ENCODE data around the gene KIF1A. TPM values are rescaled to one million over a fixed set of nuclear protein-coding genes. Genes with fewer than 3 reads are reported as not detected.
"Not testable (repeated sequence)": the region's sequence is repeated elsewhere in the genome, so short reads cannot be mapped to it uniquely, and the experiment has no call there.

Gene KIF1A
- total RNA-seq, 1 donor from 2014 or later = 146 TPM

DNA sequence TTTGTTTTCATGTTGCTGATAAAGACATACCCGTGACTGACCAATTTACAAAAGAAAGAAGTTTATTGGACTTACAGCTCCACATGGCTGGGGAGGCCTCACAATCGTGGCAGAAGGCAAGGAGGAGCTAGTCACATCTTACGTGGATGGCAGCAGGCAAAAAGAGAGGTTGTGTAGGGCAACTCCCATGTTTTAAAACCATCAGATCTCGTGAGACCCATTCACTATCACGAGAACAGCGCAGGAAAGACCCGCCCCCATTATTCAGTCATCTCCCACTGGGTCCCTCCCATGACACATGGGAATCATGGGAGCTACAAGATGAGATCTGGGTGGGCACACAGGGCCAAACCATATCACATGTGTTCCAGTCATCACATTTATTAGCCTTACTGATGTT lies 111.6 kb downstream of the KIF1A start:
- DNase-seq (ENCODE audit: low spot score in 2 of 2) = no peak
- no peak for FAIRE-seq

DNA sequence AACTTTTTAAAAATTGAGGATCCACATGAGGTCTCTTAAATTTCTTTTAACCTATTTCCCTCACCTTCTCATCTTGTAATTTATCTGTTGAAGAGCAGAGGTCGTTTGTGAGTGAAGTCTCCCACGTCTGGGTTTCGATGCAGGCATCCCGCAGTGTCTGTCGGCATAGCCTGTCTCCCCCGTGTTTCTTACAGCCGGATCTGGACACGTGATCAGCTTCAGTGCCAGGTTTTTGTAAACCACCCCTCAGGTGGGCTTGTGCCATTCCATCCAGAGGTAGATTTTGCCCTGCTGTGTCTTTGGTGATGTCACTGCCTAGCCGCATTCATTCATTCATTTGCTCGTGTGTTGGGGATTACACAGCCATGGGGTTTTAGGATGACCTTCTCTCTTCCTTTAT lies 112.2 kb downstream of the KIF1A start:
- DNase-seq (ENCODE audit: low spot score in 2 of 2) = no peak

DNA sequence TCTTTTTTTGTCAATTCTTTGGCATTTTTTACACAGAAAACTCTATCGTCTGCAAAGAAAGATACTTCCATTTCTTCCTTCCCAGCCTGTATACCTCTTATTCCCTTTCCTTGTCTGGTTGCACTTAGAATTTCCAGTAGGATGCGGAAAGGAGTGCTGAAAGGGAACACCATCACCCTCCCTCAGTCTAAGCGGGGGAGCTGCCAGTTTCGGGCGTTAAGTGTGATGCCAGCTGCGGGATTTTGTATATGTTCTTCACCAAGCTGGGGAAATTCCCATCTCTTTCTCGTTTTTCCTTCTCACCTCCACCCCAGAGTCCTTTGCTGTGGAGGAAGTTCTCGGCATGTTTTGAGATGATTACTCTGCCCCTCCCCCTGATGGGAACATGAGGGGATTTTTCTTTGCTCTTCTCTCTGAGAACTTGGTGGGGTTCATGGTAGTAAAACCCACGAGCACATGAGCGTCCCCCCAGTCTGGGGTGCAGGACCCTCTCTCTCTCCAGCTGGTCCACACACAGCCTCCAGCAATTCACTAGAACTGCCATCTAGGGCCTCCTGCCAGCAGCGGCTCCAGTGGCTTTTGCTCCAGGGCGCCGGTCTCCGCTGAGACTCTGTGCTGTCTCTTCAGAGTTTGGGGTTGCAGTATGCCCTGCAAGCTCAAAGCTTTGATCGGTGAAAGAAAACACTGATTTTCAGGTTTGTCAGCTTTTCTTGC lies 112.8 kb downstream of the KIF1A start:
- FAIRE-seq = no peak
- DNase-seq (ENCODE audit: low spot score in 2 of 2) = no peak

More for the DNA sequence above, 112.2 kb downstream of the KIF1A start:
- no peak for FAIRE-seq

DNA sequence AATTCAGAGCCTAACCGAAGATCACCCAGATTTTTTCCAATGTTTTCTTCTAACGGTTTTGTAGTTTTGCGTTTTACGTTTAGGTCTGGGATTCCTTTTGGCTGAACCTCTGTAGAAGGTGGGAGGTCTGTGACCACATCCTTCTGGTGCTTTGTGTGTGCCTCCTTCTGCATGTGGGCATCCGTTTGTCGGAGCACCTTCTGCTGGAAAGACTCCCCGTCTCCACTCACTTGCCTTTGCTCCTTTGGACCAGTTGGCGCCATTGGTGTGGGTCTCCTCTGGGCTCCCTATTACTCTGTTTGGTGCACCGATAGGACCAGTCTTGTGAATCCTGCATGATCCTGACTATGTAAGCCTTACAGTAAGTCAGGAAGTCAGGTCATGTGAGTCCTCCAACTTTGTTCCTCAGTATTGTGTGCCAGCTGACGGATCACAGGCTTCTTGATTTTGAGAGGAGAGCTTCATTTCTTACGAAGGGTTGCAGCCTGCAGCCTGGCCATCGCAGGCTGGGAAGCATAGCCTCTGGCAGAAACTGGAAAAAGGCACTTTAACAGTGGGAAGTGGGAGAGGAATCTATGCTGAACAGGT lies 114.7 kb downstream of the KIF1A start:
- FAIRE-seq (no peak), DNase-seq (ENCODE audit: low spot score in 2 of 2) (no peak)

DNA sequence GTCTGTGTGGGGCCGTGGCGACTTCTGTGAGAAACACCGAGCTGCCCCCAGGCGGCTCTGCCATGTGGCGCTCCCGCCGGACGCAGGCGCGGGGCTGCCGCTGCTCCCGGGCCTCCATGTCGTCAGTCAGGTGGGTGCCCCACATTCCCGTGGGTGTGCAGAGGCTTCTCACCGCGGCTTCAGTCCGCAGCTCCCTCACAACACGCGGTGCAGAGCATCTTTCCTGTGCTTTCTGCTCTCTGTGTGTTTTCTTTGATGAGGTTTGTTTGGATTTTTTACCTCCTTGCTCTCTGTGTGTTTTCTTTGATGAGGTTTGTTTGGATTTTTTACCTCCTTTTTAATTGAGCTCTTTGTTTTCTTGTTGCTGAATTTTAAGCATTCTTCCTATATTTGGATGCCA lies 115.4 kb downstream of the KIF1A start:
- no peak for FAIRE-seq
- no peak for DNase-seq (ENCODE audit: low spot score in 2 of 2)

DNA sequence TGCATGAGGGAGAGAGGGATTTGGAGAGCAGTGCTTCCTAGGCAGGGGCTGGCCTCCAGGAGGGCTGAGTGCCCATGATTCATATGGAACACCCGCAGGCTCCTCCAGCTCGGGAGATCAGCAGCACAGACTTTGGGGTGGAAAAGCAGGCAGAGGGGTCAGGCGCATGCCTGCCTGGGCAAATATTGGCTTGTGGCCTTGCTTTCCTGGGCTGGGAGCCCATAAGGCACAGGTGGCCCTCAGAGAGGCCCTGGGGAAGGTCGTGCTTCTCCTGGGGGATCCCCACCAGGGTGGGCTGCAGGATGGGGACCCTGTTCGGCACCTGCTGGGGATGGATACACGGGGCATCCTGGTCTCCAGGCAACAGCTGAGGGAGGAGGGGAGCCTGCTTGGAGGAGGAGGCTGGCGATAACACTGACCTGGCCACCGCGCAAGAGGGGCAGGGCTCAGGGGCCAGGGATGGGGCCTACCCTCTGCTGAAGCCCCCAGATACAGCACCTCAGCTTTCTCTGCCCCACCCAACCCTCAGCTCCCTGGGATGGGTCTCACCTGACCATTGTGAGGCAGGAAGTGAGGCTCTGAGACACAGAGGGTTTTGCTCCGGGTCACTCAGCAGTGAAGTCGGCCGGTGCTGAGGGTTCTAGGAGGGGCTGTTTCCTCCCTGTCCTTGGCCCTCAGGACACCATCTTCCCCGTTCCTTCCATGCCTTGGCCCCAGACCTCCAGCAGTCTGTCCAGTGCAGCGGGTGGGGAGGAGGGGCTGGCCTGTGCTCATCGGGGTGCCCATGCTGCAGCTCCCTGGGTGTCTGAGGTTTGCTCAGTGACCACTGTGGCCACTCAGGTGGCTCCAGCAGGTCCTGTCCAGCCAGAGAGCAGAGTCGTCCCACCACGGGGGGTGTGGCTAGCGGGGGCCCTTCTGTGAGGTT lies 116.3 kb downstream of the KIF1A start:
- DNase-seq (ENCODE audit: low spot score in 2 of 2) = peak in 1 of 2 donors; percentile 24
- no peak for FAIRE-seq

DNA sequence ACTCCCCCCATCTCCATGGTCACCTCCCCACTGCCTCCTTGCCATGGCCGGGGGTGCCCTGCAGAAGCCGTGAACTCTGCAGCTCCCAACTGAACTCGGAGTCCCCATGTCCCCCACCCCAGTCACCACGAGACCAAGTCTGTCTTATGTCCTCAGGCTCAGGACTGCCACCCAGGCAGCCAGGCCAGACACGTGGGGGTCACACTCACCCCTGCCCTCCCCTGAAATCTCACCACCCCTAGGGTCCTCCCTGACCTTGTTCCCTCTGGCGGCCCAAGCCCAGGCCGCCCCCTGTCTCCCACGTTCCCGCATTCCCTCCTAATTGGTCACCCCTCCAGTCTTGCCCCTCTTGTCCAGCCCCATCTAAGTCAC lies 117.4 kb downstream of the KIF1A start:
- FAIRE-seq (no peak), DNase-seq (ENCODE audit: low spot score in 2 of 2) (no peak)

DNA sequence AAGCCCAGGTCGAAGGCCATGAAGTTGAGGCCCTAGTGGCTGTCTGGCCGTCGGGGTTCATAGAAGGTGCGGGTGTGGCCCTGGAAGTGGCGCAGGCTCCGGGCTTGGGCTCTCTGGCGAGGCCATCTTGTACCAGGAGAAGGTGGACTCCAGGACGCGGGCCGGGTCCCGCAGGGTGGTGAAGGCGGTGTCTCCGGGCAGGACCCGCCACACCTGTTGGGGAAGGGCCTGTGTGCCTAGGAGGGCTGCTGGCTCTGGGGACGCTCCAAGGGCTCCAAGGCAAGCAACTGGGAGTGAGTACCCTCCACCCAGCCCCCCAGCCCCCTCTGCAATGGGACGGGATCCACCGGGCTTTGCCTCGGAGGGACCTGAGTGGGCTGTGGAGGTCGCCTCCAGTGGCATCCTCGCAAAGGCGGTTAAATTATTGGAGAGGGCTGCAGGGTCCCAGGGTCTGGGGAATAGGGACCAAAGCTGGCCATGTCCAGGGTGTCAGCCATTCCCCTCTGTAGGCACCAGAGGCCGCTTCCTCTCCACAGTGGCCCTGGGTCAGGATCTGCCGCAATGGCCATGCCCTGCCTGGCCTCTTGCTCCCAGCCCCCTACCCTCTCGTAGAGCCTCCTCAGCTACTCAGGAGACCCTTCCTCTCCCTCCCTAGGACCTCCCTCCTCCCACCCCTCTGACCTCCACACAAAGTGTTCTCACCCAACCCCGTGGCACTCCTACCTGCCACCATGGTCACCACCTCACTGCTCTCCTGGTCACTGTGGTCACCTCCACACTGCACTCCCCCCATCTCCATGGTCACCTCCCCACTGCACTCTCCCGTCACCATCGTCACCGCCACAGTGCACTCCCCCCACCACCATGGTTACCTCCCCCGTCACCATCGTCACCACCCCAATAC lies 118.0 kb downstream of the KIF1A start:
- DNase-seq (ENCODE audit: low spot score in 2 of 2) (peak in 1 of 2 donors; percentile 24), FAIRE-seq (no peak)

DNA sequence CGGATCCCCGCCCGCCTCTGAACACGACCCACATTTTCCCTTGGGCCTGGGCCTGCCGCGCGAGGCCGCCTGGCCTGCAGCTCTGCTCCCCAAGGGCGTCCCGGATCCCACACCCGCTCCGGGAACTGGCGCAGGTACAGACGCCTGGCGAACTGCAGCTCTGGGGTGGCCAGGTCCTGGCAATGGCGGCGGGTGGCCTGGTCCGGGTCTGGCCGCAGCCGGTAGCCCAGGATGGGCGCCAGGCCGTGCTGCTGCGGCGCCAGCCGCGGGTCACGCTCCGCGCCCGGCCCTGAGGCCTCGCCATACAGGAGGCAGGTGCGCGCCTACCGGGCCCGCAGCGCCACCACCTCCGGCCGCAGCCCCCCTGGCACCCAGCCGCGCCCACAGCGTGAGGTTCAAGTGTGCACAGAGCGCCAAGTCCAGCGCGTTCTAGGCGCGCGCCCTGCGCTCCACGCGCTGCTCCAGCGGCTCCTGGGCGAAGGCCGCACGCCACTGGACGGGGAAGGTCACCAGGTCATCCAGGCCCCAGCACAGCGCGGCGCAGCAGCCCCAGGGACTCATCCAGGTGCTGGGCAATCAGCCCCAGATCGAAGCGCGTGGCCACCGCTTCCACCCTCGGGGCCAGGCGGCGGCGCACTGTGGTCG lies 118.8 kb downstream of the KIF1A start:
- no peak for DNase-seq (ENCODE audit: low spot score in 2 of 2)
- FAIRE-seq = no peak

DNA sequence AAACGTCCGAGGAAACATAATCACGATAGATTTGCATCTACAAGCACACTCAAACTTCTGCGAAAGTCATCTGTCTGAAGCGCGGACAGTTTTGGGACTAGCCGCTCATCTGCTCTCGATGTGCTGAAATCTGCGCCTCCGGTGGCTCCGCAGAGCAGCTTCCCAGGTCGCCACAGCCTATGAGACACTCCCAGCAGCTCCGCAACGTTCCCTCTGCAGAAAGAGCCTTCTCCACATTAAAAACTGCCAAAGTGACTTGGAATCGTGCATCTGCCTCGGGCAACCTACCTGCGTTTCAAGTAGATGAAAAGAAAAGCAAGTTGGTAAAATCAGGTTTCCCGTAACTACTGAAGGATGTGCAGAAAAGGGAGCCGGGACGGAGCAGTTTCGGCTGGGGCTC lies 119.4 kb downstream of the KIF1A start:
- not testable (repeated sequence) for FAIRE-seq; DNase-seq (ENCODE audit: low spot score in 2 of 2)

DNA sequence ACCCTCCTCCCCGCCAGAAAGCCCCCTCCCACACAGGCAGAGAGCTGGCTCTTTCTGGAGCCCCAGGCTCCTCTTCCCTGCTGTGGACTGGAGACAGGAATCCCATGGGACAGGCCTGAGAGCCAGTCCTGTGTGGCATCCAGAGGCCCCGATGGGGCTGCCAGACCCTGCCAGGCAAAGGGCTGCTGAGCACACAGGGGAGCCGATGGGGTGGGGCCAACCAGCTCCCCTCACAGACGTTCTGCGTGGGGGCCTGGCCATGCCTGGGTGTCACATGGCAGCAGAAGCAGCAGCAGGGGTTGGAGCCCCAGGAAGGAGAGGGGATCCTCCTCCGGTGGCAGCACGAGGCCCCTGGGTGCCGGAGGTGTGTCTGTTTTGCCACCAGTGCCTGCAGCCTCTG lies 120.2 kb downstream of the KIF1A start:
- not testable (repeated sequence) for DNase-seq (ENCODE audit: low spot score in 2 of 2); FAIRE-seq

DNA sequence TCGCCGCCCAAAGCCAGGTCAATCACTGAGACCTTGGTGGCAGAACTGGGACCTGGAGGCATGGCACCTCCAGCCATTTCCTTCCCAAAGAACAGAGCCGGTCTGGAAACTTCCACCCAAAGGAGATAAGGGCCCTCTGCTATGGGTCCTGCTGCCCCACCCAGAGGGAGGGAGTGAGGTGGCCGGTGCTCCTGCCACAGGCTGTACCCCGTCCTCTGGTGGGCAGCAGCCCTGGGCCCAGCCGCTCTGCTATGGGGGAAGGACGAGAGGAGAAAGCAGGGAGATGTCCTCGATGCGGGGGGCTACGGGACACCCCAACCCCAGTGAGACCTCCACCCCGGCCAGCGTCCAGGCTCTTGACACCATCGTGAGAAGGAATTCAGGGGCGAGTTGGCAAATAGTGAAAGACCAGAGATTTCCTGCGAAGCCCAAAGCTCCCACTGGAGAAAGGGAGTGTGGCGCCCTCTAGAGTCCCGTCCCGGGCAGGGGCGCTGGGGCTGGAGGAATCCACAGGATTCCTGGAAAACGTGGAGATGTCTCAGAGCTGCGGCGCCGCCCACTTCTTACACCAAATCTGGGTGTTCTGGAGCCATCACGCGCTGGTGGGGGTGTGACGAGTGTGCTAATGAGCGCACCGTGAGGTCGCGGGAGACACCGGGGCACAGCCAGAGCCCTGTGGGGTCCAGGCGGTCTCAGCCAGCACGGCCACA lies 121.0 kb downstream of the KIF1A start:
- not testable (repeated sequence) for FAIRE-seq; DNase-seq (ENCODE audit: low spot score in 2 of 2)

DNA sequence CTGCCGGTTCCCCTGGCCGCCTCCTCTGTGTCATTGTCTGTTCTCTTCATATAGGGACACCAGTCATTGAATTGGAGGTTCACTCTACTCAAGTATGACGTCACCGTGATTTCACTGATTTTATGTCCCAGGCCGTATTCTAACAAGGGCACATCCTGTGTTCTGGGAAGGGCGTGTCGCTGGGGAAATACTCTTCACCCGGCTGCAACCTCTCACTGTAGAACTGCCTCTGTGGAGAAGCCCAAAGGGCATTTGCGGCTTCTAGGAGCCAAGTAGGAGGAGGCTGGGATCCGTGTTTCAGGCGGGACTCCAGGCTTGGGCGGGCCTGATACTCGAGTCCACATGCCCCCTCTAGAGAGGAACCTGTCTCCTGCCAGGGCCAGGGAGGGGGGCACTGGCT lies 123.5 kb downstream of the KIF1A start:
- FAIRE-seq; DNase-seq (ENCODE audit: low spot score in 2 of 2): not testable (repeated sequence)

DNA sequence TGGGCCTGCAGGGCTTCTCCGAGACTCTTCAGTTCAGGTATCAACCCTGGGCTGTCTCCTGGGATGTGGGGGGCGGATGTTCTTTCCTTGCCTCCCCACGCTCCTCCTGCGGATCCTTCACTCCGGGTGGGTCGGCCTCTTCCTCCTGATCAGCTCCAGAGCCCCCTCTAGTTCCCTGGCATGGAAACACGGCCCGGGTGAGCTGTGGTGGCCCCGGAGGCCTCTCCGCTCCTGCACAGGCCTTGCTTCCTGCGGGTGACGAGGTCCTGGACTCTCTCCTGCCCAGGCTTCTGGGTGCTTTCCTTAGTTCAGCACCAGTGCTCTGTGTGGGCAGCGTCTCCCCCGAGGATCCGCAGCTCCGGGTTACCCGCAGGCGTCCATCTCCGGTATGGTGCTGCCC lies 124.4 kb downstream of the KIF1A start:
- DNase-seq (ENCODE audit: low spot score in 2 of 2); FAIRE-seq: not testable (repeated sequence)

DNA sequence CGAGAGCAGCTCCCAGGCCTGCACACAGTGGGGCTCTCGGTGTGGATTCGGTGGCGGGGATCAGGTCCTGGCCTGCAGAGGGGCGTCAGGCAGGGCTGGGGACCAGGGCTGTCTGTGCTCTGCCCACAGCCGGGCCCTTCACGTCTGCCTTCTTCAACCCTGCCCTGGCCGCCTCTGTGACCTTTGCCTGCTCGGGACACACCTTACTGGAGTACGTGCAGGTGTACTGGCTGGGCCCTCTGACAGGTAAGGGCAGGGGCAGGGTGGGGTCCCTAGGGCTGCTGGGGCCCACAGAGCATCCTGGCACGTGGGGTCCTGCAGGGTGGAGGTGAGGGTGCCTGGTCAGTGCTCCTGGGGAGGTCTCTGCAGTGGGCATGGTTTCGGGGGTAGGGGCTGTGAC lies 125.7 kb downstream of the KIF1A start:
- not testable (repeated sequence) for FAIRE-seq

DNA sequence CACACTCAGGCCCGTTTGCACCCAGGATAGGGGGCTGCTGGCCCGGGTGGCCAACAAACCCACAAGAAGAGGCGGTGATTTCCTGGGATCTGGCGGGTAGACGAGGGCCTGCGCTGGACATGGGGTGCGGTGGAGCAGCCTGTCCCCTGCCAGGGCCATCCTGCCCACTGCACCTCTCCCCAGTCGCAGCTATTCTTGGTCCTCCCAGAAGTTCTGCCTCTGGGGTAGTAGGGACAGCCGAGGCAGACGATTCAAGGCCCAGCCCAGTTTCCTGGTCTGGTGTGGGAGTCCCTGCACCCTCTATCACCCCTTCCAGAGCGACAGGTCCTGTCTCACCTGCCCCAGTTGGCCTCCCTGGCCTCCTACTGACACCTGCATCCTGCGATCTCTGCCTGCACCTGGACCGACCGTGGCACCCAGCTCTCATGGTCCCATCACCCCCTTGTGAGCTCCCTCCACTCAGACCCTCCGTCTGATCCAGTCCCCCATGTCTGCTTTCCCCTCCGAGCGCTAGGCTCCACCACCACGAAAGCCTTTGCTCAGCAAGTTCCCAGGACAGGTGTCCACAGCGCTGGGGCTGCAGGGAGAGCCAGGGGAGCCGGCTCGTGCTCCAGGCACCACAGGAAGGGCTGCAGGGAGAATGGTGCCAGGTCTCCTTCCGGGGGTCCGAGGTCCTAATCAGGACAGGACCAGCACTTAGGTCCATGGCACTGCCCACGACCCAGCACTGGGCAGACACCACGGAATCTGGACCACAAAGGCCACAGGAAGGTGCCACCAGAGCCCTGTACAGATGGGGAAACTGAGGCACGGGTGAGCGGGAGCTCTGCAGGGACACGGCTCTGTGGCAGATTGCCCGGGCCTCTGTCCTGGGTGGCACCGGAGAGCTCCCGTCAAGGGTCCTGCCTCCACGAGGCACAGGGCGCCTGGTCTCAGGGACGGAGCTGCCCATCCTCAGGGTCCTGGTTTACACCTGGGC lies 127.1 kb downstream of the KIF1A start:
- FAIRE-seq; DNase-seq (ENCODE audit: low spot score in 2 of 2): not testable (repeated sequence)

More for the DNA sequence above, 125.7 kb downstream of the KIF1A start:
- not testable (repeated sequence) for DNase-seq (ENCODE audit: low spot score in 2 of 2)

DNA sequence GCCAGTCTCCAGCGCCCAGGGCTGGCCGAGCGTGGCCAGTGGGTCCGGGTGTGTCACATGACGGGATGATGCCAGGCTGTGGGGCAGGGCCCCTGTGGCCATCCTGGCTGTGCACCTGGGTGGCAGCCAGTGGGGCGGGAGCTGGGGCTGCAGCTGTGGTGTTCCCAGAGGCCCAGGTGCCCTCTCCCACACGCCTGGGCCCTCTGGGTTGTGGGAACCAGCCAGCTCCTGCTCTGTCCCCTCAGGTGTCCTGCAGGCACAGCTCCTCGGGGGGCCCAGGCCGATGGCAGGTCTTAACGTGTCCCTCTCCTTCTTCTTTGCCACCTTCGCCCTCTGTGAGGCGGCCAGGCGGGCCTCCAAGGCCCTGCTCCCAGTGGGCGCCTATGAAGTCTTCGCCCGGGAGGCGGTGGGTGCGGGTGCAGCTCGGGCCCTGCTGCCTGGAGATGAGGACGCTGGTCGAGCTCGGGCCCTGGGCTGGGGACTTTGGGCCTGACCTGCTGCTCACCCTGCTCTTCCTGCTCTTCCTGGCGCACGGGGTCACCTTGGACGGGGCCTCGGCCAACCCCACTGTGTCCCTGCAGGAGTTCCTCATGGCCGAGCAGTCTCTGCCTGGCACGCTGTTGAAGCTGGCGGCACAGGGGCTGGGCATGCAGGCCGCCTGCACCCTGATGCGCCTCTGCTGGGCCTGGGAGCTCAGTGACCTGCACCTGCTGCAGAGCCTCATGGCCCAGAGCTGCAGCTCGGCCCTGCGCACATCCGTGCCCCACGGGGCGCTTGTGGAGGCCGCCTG lies 128.2 kb downstream of the KIF1A start, which contains the start of gene AQP12A:
Gene AQP12A (plus strand): TSS at position 236 of the 790 bp plus-strand sequence. CDS start 48 bp downstream, at position 284.
- not testable (repeated sequence) for DNase-seq (ENCODE audit: low spot score in 2 of 2); FAIRE-seq

All from frontal cortex (tissue), 4 donors.